Ramos (cell line): Measurements from ENCODE around the gene TFF2.

Source experiments
- in situ Hi-C: fragments of 300-500 bp; cut with MboI; formaldehyde crosslinking; loops from one replicate; pipeline ENCODE4 v1.14.3; 2022; ENCODE audit warnings: low sequenced_read_pairs; ENCODE audit not compliant: unreplicated experiment

The TFF2 gene

GRCh38 chr21:42385619-42386018, 34.8 kb upstream of the TFF2 start:
- in situ Hi-C loops: loop anchor here (10.0 to 25.0 kb wide), 2 partner anchors 71 to 352 kb away; partner anchors contain the start of gene TFF3

- in situ Hi-C loops: loop anchor here (10.0 to 25.0 kb wide), 2 partner anchors 70 to 352 kb away; partner anchors contain the start of gene TFF3
Observed at GRCh38 chr21:42384989-42385388, 34.2 kb upstream of the TFF2 start.

GRCh38 chr21:42384156-42384945, 33.6 kb upstream of the TFF2 start:
- in situ Hi-C loops: loop anchor here (10.0 to 25.0 kb wide), 2 partner anchors 70 to 353 kb away; partner anchors contain the start of gene TFF3

GRCh38 chr21:42383331-42383730, 32.5 kb upstream of the TFF2 start:
- in situ Hi-C loops: loop anchor here (10.0 to 25.0 kb wide), 2 partner anchors 69 to 354 kb away; partner anchors contain the start of gene TFF3

GRCh38 chr21:42382915-42383314, 32.1 kb upstream of the TFF2 start:
- in situ Hi-C loops: loop anchor here (10.0 to 25.0 kb wide), 2 partner anchors 68 to 354 kb away; partner anchors contain the start of gene TFF3

- in situ Hi-C loops: loop anchor here (10.0 to 25.0 kb wide), 2 partner anchors 67 to 356 kb away; partner anchors contain the start of gene TFF3
Observed at GRCh38 chr21:42381347-42381984, 30.7 kb upstream of the TFF2 start.

- in situ Hi-C loops: loop anchor here (10.0 to 25.0 kb wide), 2 partner anchors 65 to 358 kb away; partner anchors contain the start of gene TFF3
Observed at GRCh38 chr21:42379426-42380215, 28.8 kb upstream of the TFF2 start.

- in situ Hi-C loops: loop anchor here (25.0 kb wide), 1 partner anchor 359 kb away; no protein-coding TSS in a partner anchor
Observed at GRCh38 chr21:42378418-42378817, 27.6 kb upstream of the TFF2 start.

GRCh38 chr21:42377951-42378340, 27.2 kb upstream of the TFF2 start:
- in situ Hi-C loops: loop anchor here (25.0 kb wide), 1 partner anchor 359 kb away; no protein-coding TSS in a partner anchor

GRCh38 chr21:42377211-42377950, 26.6 kb upstream of the TFF2 start:
- in situ Hi-C loops: loop anchor here (25.0 kb wide), 1 partner anchor 360 kb away; no protein-coding TSS in a partner anchor

GRCh38 chr21:42376338-42376982, 25.7 kb upstream of the TFF2 start:
- in situ Hi-C loops: loop anchor here (25.0 kb wide), 1 partner anchor 361 kb away; no protein-coding TSS in a partner anchor

- in situ Hi-C loops: loop anchor here (25.0 kb wide), 1 partner anchor 361 kb away; no protein-coding TSS in a partner anchor
Observed at GRCh38 chr21:42375966-42376337, 25.2 kb upstream of the TFF2 start.

- in situ Hi-C loops: loop anchor here (25.0 kb wide), 1 partner anchor 362 kb away; no protein-coding TSS in a partner anchor
Observed at GRCh38 chr21:42375506-42375905, 24.7 kb upstream of the TFF2 start.

GRCh38 chr21:42374864-42375499, 24.2 kb upstream of the TFF2 start:
- in situ Hi-C loops: loop anchor here (25.0 kb wide), 1 partner anchor 362 kb away; no protein-coding TSS in a partner anchor

GRCh38 chr21:42374457-42374856, 23.7 kb upstream of the TFF2 start:
- in situ Hi-C loops: no loop called here

GRCh38 chr21:42373908-42374455, 23.2 kb upstream of the TFF2 start:
- in situ Hi-C loops: no loop called here

GRCh38 chr21:42373196-42373907, 22.6 kb upstream of the TFF2 start:
- in situ Hi-C loops: no loop called here
